Measurements from ENCODE around the gene ZNHIT2. TPM values are rescaled to one million over a fixed set of nuclear protein-coding genes. Genes with fewer than 3 reads are reported as not detected.
A peak's percentile ranks its signal among the peaks of the same experiment; 100 is the strongest.

The ZNHIT2 gene
- total and polyA plus RNA-seq, 2 of the 13 experiments (the other 11 are each of a cell fraction or from before 2014, with no cell fraction given) = 1.1 to 6.5 TPM

DNA sequence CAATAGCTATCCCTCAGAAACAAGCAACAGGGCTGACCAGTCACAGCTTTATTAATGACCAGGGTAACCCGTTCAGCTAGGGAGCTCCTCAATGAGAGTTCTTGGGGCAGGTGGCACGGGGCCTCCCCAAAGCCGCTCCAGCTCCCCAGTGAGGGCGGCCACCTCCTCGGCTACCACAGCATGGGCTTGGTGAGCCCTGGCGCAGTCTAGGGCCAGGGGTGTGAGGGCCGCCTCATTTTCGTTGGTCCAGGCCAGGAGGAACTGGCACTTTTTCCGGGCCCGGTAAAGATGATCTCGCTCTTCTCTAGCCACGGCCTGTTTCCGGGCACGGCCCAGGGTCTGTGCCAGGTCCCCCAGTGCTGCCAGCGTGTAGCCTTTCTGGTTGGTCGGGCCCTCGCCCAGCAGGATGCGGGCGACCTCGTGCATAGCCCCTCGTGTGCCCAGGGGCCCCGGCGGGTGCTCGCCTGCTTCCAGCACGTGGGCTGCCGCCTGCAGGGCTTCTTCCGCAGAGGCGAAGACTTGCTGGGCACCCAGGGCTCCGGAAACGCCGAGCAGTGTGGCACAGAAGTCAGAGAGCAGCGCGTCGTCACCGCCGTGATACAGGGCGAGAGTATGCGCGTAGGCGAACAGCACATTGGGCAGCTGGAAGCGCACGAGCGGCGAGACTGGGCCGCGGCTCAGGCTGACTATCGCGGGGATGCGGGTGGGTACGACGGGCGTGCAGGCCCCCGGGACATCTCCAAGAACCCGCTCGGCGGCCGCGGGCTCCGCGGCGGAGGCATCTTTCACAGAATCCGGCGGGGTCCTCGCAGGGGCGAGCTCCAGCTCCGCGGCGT lies 913 bp downstream of the ZNHIT2 start (continued):
- peak; percentile 79 for TF ChIP-seq CENPT (CRISPR knock-in tag; IDR thresholded peaks at IDR 0.05; ENCODE audit: low read depth)
- peak; percentile 10; the same call in 1 of the 2 replicates for TF ChIP-seq NR2F2 (IDR thresholded peaks at IDR 0.05; ENCODE audit: borderline replicate concordance, low read depth)
- TF ChIP-seq ZNF18 (CRISPR knock-in tag; IDR thresholded peaks at IDR 0.05; ENCODE audit: insufficient replicate concordance) = peak; percentile 4
- 0 out of 2 replicates have a peak, but pooled peaks have one; percentile 41 for TF ChIP-seq ZNF616 (CRISPR knock-in tag; IDR thresholded peaks at IDR 0.05; ENCODE audit: low read depth)
- no peak for TF ChIP-seq THYN1 (CRISPR knock-in tag; IDR thresholded peaks at IDR 0.05; ENCODE audit: borderline replicate concordance, low read depth)
- TF ChIP-seq ZNF720 (CRISPR knock-in tag; IDR thresholded peaks at IDR 0.05) = 0 out of 2 replicates have a peak, but pooled peaks have one; percentile 16
- TF ChIP-seq FOXO1 (CRISPR knock-in tag; IDR thresholded peaks at IDR 0.05) = 0 out of 2 replicates have a peak, but pooled peaks have one; percentile 17
- no peak for TF ChIP-seq ZBTB1 (CRISPR knock-in tag; IDR thresholded peaks at IDR 0.05; ENCODE audit: borderline replicate concordance)
- no peak for TF ChIP-seq ZNF737 (CRISPR knock-in tag; IDR thresholded peaks at IDR 0.05; ENCODE audit: borderline replicate concordance)
- TF ChIP-seq ZBTB3 (CRISPR knock-in tag; IDR thresholded peaks at IDR 0.05; ENCODE audit: borderline replicate concordance, low read depth) = no peak
- TF ChIP-seq ZNF253 (CRISPR knock-in tag; IDR thresholded peaks at IDR 0.05; ENCODE audit: borderline replicate concordance) = 0 out of 2 replicates have a peak, but pooled peaks have one; percentile 36
- no peak for TF ChIP-seq MZF1 (CRISPR knock-in tag; IDR thresholded peaks at IDR 0.05; ENCODE audit: borderline replicate concordance)
- TF ChIP-seq TFDP1 (CRISPR knock-in tag; IDR thresholded peaks at IDR 0.05; ENCODE audit: borderline replicate concordance) = peak; percentile 54; the same call in 1 of the 2 replicates
- 0 out of 2 replicates have a peak, but pooled peaks have one; percentile 43 for TF ChIP-seq ZHX1 (CRISPR knock-in tag; IDR thresholded peaks at IDR 0.05; ENCODE audit: low read depth)
- no peak for TF ChIP-seq FOXA1 (IDR thresholded peaks at IDR 0.05)
- TF ChIP-seq FOXA1 (CRISPR knock-in tag; IDR thresholded peaks at IDR 0.05) = no peak
- peak; percentile 0 for TF ChIP-seq U2AF1 (optimal IDR thresholded peaks at IDR 0.05; ENCODE audit: low read depth, low read length)
- TF ChIP-seq ZNF230 (CRISPR knock-in tag; IDR thresholded peaks at IDR 0.05) = 0 out of 2 replicates have a peak, but pooled peaks have one; percentile 2
- peak; percentile 4 for TF ChIP-seq SRSF1 (optimal IDR thresholded peaks at IDR 0.05; ENCODE audit: low read depth, low read length)
